ENCODE data around the gene UBAC2. TPM values are rescaled to one million over a fixed set of nuclear protein-coding genes. Genes with fewer than 3 reads are reported as not detected.
A peak's percentile ranks its signal among the peaks of the same experiment; 100 is the strongest.
"Not testable (repeated sequence)": the region's sequence is repeated elsewhere in the genome, so short reads cannot be mapped to it uniquely, and the experiment has no call there.

UBAC2 gene
- total and polyA plus RNA-seq, 9 donors, result 38.7 to 87.5 (median 48.0) TPM

- Histone ChIP-seq H3K4me1 (ENCODE audit: insufficient read depth) (peaks cover 4% of the 10 kb centered on the region), H3K27ac (no peak overlapping the region), H3K9me3 (no peaks in the 10 kb centered on the region), H3K27me3 (no peaks in the 10 kb centered on the region), H3K36me3 (no peaks in the 10 kb centered on the region), H3K4me3 (no peak overlapping the region)
- 86 to 93% (median 90%) methylated on average over 3 of the region's 3 CpGs for WGBS, 3 donors
- no peak for DNase-seq
- intact Hi-C loops (cut with DNase I), result no loop called here
- TF ChIP-seq EP300 (IDR thresholded peaks at IDR 0.05) (no peak), CTCF (IDR thresholded peaks at IDR 0.05) (no peak)
Measured at GRCh38 chr13:99230991-99231390, 30.3 kb downstream of the UBAC2 start.

GRCh38 chr13:99231721-99232120 lies 31.1 kb downstream of the UBAC2 start:
- Histone ChIP-seq H3K4me1 (ENCODE audit: insufficient read depth) (no peaks in the 10 kb centered on the region), H3K27ac (no peak overlapping the region), H3K27me3 (no peaks in the 10 kb centered on the region), H3K4me3 (no peak overlapping the region), H3K36me3 (no peaks in the 10 kb centered on the region), H3K9me3 (no peaks in the 10 kb centered on the region)
- 80 to 88% (median 81%) methylated on average over 1 of the region's 1 CpG for WGBS, 3 donors
- no peak for TF ChIP-seq CTCF (IDR thresholded peaks at IDR 0.05)
- TF ChIP-seq EP300 (IDR thresholded peaks at IDR 0.05), result no peak
- no peak for TF ChIP-seq POLR2A (IDR thresholded peaks at IDR 0.05)
- intact Hi-C loops (cut with DNase I), result no loop called here
- no peak for DNase-seq

GRCh38 chr13:99237981-99238662 lies 37.5 kb downstream of the UBAC2 start:
- Histone ChIP-seq H3K27me3 (no peaks in the 10 kb centered on the region), H3K36me3 (no peaks in the 10 kb centered on the region), H3K4me3 (no peak overlapping the region), H3K27ac (no peak overlapping the region), H3K9me3 (no peaks in the 10 kb centered on the region), H3K4me1 (ENCODE audit: insufficient read depth) (no peaks in the 10 kb centered on the region)
- TF ChIP-seq POLR2A (IDR thresholded peaks at IDR 0.05) (no peak), EP300 (IDR thresholded peaks at IDR 0.05) (no peak), CTCF (IDR thresholded peaks at IDR 0.05) (no peak)
- intact Hi-C loops (cut with DNase I), result no loop called here
- DNase-seq, result peak in 1 of 5 donors; percentile 25
- 24 to 56% (median 37%) methylated on average over 8 of the region's 8 CpGs for WGBS, 3 donors

GRCh38 chr13:99246100-99246499 lies 45.4 kb downstream of the UBAC2 start:
- WGBS, 3 donors, result 94 to 97% (median 96%) methylated on average over 1 of the region's 1 CpG
- no peaks in the 10 kb centered on the region for H3K36me3 ChIP-seq
- no peak for TF ChIP-seq EP300 (IDR thresholded peaks at IDR 0.05)
- no peak for TF ChIP-seq POLR2A (IDR thresholded peaks at IDR 0.05)
- TF ChIP-seq CTCF (IDR thresholded peaks at IDR 0.05), result no peak
- no peak overlapping the region for H3K4me3 ChIP-seq
- H3K4me1 ChIP-seq (ENCODE audit: insufficient read depth), result no peaks in the 10 kb centered on the region
- no peak overlapping the region for H3K27ac ChIP-seq
- no peaks in the 10 kb centered on the region for H3K9me3 ChIP-seq
- DNase-seq, result no peak
- no peaks in the 10 kb centered on the region for H3K27me3 ChIP-seq
- intact Hi-C loops (cut with DNase I), result no loop called here

GRCh38 chr13:99249178-99249577 lies 48.5 kb downstream of the UBAC2 start:
- H3K4me3 ChIP-seq; DNase-seq; H3K27me3 ChIP-seq; H3K4me1 ChIP-seq (ENCODE audit: insufficient read depth); H3K9me3 ChIP-seq; H3K27ac ChIP-seq; H3K36me3 ChIP-seq; intact Hi-C loops (cut with DNase I): not testable (repeated sequence)
- WGBS, 3 donors, result 98 to 99% (median 99%) methylated on average over 3 of the region's 3 CpGs

- H3K27me3 ChIP-seq; H3K4me3 ChIP-seq; DNase-seq; H3K9me3 ChIP-seq; intact Hi-C loops (cut with DNase I); H3K36me3 ChIP-seq; H3K27ac ChIP-seq; H3K4me1 ChIP-seq (ENCODE audit: insufficient read depth): not testable (repeated sequence)
- WGBS, 3 donors, result 97 to 100% (median 100%) methylated on average over 2 of the region's 2 CpGs
Measured at GRCh38 chr13:99249606-99250005, 49.0 kb downstream of the UBAC2 start.
